Measurements from ENCODE around the gene MYBL2. TPM values are rescaled to one million over a fixed set of nuclear protein-coding genes. Genes with fewer than 3 reads are reported as not detected.

Gene MYBL2
- total RNA-seq, 4 donors from 2014 or later, result 0.57 to 0.85 (median 0.66) TPM; not detected in 1

DNA sequence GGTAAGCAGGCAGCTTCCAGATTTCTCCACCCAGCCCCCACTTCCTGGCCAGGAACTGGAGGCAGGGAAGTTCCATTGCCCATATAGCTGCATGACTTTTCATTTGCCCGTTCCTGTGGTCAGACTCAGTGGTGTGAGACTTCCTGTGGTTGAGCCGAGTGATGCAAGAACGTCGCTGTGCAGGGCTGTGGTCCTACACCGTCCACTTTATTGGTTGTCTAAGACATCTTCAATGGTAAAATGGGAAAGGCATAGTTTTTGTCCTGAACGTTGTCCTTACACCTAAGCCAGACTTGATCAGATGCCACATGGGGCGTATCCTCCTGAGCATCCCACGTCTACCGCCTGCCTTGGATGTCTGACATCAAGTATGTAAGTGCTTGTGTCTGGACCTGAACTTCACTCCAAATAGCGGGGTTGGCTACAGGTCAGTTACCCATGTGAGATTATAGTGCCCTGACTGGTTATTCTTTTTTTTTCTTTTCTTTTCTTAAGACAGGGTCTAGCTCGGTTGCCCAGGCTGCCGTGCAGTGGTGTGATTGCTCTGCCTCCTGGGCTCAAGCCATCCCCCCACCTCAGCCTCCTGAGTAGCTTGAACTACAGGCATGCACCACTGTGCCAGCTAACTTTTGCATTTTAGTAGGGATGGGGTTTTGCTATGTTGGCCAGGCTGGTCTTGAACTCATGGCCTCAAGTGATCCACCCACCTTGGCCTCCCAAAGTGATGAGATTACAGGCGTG, 85.8 kb downstream of the MYBL2 start:
- TF ChIP-seq, protein P1, sequence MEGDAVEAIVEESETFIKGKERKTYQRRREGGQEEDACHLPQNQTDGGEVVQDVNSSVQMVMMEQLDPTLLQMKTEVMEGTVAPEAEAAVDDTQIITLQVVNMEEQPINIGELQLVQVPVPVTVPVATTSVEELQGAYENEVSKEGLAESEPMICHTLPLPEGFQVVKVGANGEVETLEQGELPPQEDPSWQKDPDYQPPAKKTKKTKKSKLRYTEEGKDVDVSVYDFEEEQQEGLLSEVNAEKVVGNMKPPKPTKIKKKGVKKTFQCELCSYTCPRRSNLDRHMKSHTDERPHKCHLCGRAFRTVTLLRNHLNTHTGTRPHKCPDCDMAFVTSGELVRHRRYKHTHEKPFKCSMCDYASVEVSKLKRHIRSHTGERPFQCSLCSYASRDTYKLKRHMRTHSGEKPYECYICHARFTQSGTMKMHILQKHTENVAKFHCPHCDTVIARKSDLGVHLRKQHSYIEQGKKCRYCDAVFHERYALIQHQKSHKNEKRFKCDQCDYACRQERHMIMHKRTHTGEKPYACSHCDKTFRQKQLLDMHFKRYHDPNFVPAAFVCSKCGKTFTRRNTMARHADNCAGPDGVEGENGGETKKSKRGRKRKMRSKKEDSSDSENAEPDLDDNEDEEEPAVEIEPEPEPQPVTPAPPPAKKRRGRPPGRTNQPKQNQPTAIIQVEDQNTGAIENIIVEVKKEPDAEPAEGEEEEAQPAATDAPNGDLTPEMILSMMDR (IDR thresholded peaks at IDR 0.05; ENCODE audit: low read depth), result no peak

DNA sequence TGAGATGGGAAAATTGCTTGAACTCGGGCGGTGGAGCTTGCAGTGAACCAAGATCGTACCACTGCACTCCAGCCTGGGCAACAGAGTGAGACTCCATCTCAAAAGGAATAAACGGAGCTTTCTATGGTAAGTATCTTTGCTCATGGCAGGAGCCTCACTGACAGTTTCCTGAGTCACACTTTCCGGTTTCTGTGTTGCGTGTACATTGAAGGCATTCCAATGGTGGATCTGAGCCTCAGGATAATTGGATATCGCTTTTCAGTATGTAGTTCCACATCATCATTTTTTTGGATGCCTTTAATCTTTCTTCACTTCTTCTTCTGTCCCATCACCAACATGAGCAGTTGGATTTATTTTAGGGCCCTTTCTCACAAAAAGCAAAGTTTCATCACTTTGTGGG, 88.5 kb downstream of the MYBL2 start:
- TF ChIP-seq, protein P1 (IDR thresholded peaks at IDR 0.05; ENCODE audit: low read depth), result no peak

DNA sequence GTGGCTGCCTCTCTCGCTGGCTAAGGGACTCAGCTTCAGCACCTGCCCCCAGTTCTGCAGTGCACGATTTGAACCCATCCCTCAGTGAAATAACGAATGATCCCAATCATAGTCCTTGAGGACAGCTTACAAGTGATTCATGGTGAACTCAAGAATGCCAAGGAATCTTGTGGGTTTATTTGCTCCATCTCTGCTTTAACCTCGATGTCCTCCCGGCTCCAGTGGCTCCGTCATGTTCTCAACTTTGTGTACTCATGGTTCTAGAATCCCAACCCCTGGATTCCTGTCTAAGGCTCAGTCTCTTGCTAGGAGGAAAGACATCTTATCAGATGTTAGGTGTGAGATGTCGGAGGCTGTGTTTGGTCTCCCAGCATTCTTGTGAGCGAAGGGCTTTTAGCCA, 88.9 kb downstream of the MYBL2 start:
- TF ChIP-seq, protein P1 (IDR thresholded peaks at IDR 0.05; ENCODE audit: low read depth), result no peak

DNA sequence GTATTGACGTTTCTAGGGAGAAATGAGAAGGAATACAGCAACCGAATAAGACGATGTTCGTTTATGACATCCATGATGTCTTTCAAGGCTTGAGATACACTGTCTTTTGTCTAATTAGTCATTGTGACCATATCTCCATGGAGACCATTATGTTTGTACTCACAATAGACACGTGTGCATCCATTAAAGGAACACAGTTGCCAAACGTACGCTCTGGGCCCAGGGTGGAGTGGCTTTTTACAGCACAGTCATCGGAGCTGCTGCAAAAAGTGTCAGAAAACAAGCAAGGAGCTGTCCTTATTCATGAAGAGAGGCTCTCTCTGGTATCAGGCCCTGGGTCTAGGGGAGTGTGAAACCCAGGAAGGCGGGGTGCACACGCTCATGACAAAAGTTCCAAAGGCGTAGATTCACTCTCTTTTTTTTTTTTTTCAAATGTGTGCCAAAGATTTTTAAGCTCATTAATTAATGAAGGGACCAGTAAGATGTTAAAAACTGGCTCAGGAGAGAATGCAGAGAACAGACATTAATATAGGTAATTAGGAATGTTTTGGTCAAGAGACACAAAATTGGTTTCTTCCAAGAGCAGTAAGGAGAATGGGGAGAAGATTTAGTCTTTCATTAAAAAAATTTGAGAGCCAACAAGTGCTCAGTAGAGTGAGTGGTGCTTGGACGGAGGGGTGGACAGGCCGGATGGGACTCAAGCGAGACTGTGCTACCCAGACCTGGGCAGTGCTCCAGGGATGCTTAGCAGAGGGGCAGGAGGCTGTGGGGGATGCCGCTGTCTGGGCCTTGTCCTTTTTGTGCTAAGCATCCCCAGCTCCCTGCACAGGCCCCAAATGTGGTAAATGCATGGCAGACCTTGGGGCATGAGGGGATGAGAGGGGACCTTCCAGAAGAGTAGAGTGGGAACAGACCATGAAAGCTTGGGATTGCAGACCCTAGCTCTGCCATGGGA, 94.7 kb downstream of the MYBL2 start:
- TF ChIP-seq, protein P1 (IDR thresholded peaks at IDR 0.05; ENCODE audit: low read depth), result no peak

DNA sequence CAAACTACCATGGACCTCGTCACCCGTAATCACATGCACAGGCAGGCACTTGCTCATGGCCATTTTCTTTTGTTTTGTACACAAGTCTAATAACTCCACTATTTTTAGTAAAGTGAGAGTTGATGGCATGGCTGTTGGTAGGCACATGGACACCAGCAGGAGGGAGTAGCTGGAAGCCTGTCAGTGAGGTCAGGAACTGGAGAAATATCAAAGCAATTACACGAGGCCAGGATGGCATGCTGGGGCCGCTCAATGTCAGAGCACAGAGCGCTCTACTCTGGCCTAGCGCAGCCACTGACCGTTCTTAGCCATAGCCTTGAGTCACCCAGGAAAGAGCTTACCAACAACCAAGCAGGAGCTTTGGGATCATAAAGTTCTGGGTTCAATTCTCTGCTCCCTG, 96.0 kb downstream of the MYBL2 start:
- TF ChIP-seq, protein P1 (IDR thresholded peaks at IDR 0.05; ENCODE audit: low read depth), result no peak

DNA sequence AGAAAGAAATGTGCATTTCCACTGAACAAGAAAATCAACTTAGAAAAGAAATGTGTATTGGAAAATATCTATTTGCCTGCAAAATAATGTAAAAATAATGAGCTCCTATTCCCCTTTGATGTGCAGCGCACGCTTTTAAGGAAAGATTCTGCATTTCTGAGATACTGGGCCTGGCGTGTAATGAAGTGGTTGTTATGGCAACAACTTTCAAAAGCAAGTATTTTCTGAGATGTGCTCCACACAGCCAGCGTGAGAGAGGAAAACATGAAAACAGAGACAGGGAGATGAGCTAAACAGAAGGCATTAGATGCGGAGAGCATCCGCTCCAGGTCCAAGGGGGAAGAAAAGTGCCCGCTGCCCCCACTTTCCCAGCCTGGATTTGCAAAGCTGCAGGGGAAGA, 99.0 kb downstream of the MYBL2 start:
- TF ChIP-seq, protein P1 (IDR thresholded peaks at IDR 0.05; ENCODE audit: low read depth), result no peak

Other genes starting within 250 kb of the MYBL2 start
- 10 to 100 TPM; 43.7 to 91.0 (median 66.3) TPM for gene SRSF6, start 209.2 kb upstream of the MYBL2 start, total RNA-seq
- 10 to 100 TPM in 2 of 4 donors, 1 to 10 TPM in 2; 5.7 to 11.7 (median 9.3) TPM for gene L3MBTL1, start 159.4 kb upstream of the MYBL2 start, total RNA-seq
- gene SGK2, start 108.1 kb upstream of the MYBL2 start, total RNA-seq, result 10 to 100 TPM in 3 of 4 donors, 1 to 10 TPM in 1; 5.5 to 22.4 (median 15.3) TPM
- 10 to 100 TPM; 20.4 to 24.9 (median 22.4) TPM for gene IFT52, start 76.2 kb upstream of the MYBL2 start, total RNA-seq
- gene GTSF1L, start 59.9 kb downstream of the MYBL2 start, total RNA-seq, result not detected
- 1 to 10 TPM in 3 of 4 donors, not detected in 1; 2.6 to 8.1 (median 3.1) TPM for gene TOX2, start 247.7 kb downstream of the MYBL2 start, total RNA-seq

All from subcutaneous adipose tissue (tissue), 4 donors.